ENCODE measurements around the gene CLVS2.

DNA sequence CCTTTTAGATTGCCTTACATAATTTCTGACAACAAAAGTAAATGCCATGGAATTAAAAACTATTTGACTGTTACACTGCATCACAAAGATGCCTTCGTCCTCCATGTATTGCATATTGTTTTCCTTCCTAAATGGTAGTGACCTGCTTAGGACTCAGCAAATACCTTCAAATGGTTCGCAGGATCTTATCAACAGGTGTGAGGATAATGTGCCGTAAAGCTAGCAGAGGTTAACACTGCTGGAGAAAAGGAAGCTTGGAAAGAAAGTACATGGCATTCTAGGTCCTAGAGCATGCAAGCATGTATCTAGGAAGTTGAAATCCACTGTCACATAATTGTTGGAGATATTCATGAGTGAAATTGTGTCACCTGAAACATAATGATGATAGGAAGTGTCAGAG, 5.5 kb downstream of the CLVS2 start:
- TF ChIP-seq POLR2A (IDR thresholded peaks at IDR 0.05; ENCODE audit: low read depth, low read length) (no peak), TAF1 (IDR thresholded peaks at IDR 0.05; ENCODE audit: borderline replicate concordance, low read depth, low read length) (no peak)
